ENCODE measurements around the gene GRM8. TPM values are rescaled to one million over a fixed set of nuclear protein-coding genes. Genes with fewer than 3 reads are reported as not detected.

The GRM8 gene
- total and polyA plus RNA-seq, 9 of the 15 experiments (the other 6 are each of a cell fraction or from before 2014, with no cell fraction given): 0.13 TPM; not detected in 7

- H3K9ac ChIP-seq (ENCODE audit: insufficient read depth in 1 of 2, low read depth in 2 of 2, low read length in 2 of 2): no peak overlapping the region
- WGBS (ENCODE audit: insufficient coverage, low coverage, missing lambda C conversion rate): 0% methylated on average over 1 of the region's 1 CpG
- BruUV-seq (replicated peaks): no TSS peak
- FAIRE-seq (no peak), ATAC-seq (no peak), DNase-seq (ENCODE audit: extremely low read depth in 1 of 4, low spot score in 3 of 4) (no peak)
- H2AFZ ChIP-seq (ENCODE audit: low read depth, low read length): no peak overlapping the region
- no peaks in the 10 kb centered on the region for H3K79me2 ChIP-seq (ENCODE audit: control insufficient read depth, insufficient read depth, low read length)
- no peaks in the 10 kb centered on the region for H3K4me1 ChIP-seq (replicated peaks in 1 of 2; ENCODE audit: control insufficient read depth in 2 of 2, insufficient read depth in 2 of 2, low read length in 2 of 2)
- H3K4me3 ChIP-seq: no peak overlapping the region
- no peaks in the 10 kb centered on the region for H4K20me1 ChIP-seq (replicated peaks; ENCODE audit: control insufficient read depth, insufficient read depth, low read length)
- H3K27me3 ChIP-seq (ENCODE audit: control insufficient read depth in 2 of 2, insufficient read depth in 2 of 2, low read length in 2 of 2): peaks cover 5 to 11% of the 10 kb centered on the region in 2 experiments; a peak in 2 of 5 replicates
- no peak overlapping the region for H3K27ac ChIP-seq (ENCODE audit: extremely low read depth, low read depth, low read length)
- H3K9me3 ChIP-seq (replicated peaks; ENCODE audit: control insufficient read depth, insufficient read depth, low read depth, low read length): no peaks in the 10 kb centered on the region
- no peak overlapping the region for H3K4me2 ChIP-seq (ENCODE audit: insufficient read depth, low read length)
- H3K36me3 ChIP-seq (ENCODE audit: control insufficient read depth, insufficient read depth, low read length): no peaks in the 10 kb centered on the region
- in situ Hi-C loops (cut with MboI): no loop called here
- TF ChIP-seq RUNX1 (IDR thresholded peaks at IDR 0.05; ENCODE audit: low read depth) (no peak), BMI1 (IDR thresholded peaks at IDR 0.05; ENCODE audit: low read length) (no peak), EZH2 (IDR thresholded peaks at IDR 0.05; ENCODE audit: borderline replicate concordance, low read depth, low read length) (no peak)
- CTCF ChIA-PET (ENCODE audit: low intra/inter-chr PET ratio): no interaction called here
- POLR2A ChIA-PET: interaction anchor here (1.2 kb wide), 1 partner anchor 9 kb away, joined by 4 read pairs; no protein-coding TSS in a partner anchor
- intact Hi-C loops (cut with micrococcal nuclease): no loop called here
- no peaks in the 10 kb centered on the region for H3K9me1 ChIP-seq (ENCODE audit: control insufficient read depth, insufficient read depth, low read length)
Observed at GRCh38 chr7:127245607-127246006, 7.1 kb downstream of the GRM8 start.

DNA sequence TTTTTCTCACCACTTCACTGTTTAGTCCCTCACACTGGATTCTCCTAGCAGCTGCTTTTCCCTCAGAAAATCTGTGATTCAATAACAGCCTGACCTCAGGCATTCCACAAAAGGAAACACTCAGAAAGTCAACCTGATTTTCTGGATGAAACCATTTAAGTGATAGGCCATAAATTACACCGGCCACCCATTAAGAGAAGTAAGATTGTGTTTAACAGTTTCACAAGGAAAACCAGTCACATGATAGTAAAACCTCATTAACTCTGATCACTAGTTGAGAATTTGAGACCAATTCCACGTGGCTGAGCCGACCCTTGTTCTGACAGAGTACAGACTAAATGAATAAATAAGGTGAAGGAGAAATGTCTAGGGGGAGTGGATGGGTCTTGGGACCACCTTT lies 7.7 kb downstream of the GRM8 start:
- POLR2A ChIA-PET: interaction anchor here (1.2 kb wide), 1 partner anchor 8 kb away, joined by 4 read pairs; no protein-coding TSS in a partner anchor
- no TSS peak for BruUV-seq (replicated peaks)

More for the DNA sequence above, 7.7 kb downstream of the GRM8 start:
- no peaks in the 10 kb centered on the region for H3K9me3 ChIP-seq (replicated peaks; ENCODE audit: control insufficient read depth, insufficient read depth, low read depth, low read length)
- TF ChIP-seq ZNF41 (CRISPR knock-in tag; conservative IDR thresholded peaks at IDR 0.05) (no peak), TFE3 (CRISPR knock-in tag; IDR thresholded peaks at IDR 0.05) (peak; percentile 41), MEIS2 (IDR thresholded peaks at IDR 0.05; ENCODE audit: partially characterized antibody) (peak; percentile 6)
- TF ChIP-seq, protein P1, sequence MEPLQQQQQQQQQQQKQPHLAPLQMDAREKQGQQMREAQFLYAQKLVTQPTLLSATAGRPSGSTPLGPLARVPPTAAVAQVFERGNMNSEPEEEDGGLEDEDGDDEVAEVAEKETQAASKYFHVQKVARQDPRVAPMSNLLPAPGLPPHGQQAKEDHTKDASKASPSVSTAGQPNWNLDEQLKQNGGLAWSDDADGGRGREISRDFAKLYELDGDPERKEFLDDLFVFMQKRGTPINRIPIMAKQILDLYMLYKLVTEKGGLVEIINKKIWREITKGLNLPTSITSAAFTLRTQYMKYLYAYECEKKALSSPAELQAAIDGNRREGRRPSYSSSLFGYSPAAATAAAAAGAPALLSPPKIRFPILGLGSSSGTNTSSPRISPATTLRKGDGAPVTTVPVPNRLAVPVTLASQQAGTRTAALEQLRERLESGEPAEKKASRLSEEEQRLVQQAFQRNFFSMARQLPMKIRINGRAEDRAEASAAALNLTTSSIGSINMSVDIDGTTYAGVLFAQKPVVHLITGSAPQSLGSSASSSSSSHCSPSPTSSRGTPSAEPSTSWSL (CRISPR knock-in tag; IDR thresholded peaks at IDR 0.05; ENCODE audit: borderline replicate concordance): no peak
- in situ Hi-C loops (cut with MboI): no loop called here
- H4K20me1 ChIP-seq (replicated peaks; ENCODE audit: control insufficient read depth, insufficient read depth, low read length): no peaks in the 10 kb centered on the region
- no peak overlapping the region for H3K27ac ChIP-seq (ENCODE audit: extremely low read depth, low read depth, low read length)
- H3K79me2 ChIP-seq (ENCODE audit: control insufficient read depth, insufficient read depth, low read length): no peaks in the 10 kb centered on the region
- no peaks in the 10 kb centered on the region for H3K9me1 ChIP-seq (ENCODE audit: control insufficient read depth, insufficient read depth, low read length)
- H2AFZ ChIP-seq (ENCODE audit: low read depth, low read length): no peak overlapping the region
- peaks cover 5 to 11% of the 10 kb centered on the region in 2 experiments; a peak in 2 of 5 replicates for H3K27me3 ChIP-seq (ENCODE audit: control insufficient read depth in 2 of 2, insufficient read depth in 2 of 2, low read length in 2 of 2)
- no peaks in the 10 kb centered on the region for H3K4me1 ChIP-seq (replicated peaks in 1 of 2; ENCODE audit: control insufficient read depth in 2 of 2, insufficient read depth in 2 of 2, low read length in 2 of 2)
- FAIRE-seq (no peak), DNase-seq (ENCODE audit: extremely low read depth in 1 of 4, low spot score in 3 of 4) (no peak), ATAC-seq (no peak)
- H3K36me3 ChIP-seq (ENCODE audit: control insufficient read depth, insufficient read depth, low read length): no peaks in the 10 kb centered on the region
- no peak overlapping the region for H3K9ac ChIP-seq (ENCODE audit: insufficient read depth in 1 of 2, low read depth in 2 of 2, low read length in 2 of 2)
- no peak overlapping the region for H3K4me3 ChIP-seq
- intact Hi-C loops (cut with micrococcal nuclease): no loop called here
- H3K4me2 ChIP-seq (ENCODE audit: insufficient read depth, low read length): no peak overlapping the region
- WGBS (ENCODE audit: insufficient coverage, low coverage, missing lambda C conversion rate): 0% methylated on average over 3 of the region's 3 CpGs
- CTCF ChIA-PET (ENCODE audit: low intra/inter-chr PET ratio): no interaction called here

Measured in K562 (cell line).